Type B pancreatic cell (in vitro differentiated cells): ENCODE results near the gene CAT. TPM values are rescaled to one million over a fixed set of nuclear protein-coding genes. Genes with fewer than 3 reads are reported as not detected.

Experiments
- DNase-seq: peaks from one replicate; pipeline ENCODE4 v3.0.0; 2021; ENCODE audit warnings: mixed read lengths; ENCODE audit not compliant: unreplicated experiment; ENCODE audit errors: extremely low spot score
- H3K27ac Mint-ChIP-seq: 2 replicates; pipeline ENCODE4 v1.8.0; 2021; ENCODE audit warnings: mild to moderate bottlenecking, mixed read lengths
- H3K27me3 Mint-ChIP-seq: 2 replicates; pipeline ENCODE4 v1.8.0; 2021; ENCODE audit warnings: mixed read lengths
- H3K36me3 Mint-ChIP-seq: 2 replicates; pipeline ENCODE4 v1.8.0; 2021; ENCODE audit warnings: mixed read lengths
- H3K4me1 Mint-ChIP-seq: one replicate; pipeline ENCODE4 v1.8.0; 2021; ENCODE audit warnings: mixed read lengths; ENCODE audit not compliant: unreplicated experiment
- H3K4me3 Mint-ChIP-seq: 2 replicates; pipeline ENCODE4 v1.8.0; 2021; ENCODE audit warnings: mild to moderate bottlenecking, mixed read lengths
- H3K9me3 Mint-ChIP-seq: 2 replicates; pipeline ENCODE4 v1.8.0; 2021; ENCODE audit warnings: mixed read lengths
- CTCF ChIP-seq: fragments of 200-600 bp; sonication (generic); conservative IDR thresholded peaks from 2 replicates; pipeline ENCODE4 v1.5.0; 2021; ENCODE audit warnings: antibody characterized with exemption, mild to moderate bottlenecking
- total RNA-seq: library from RNA; stranded (reverse); gene quantifications from 2 replicates; pipeline ENCODE4 v1.2.1, GENCODE V29; 2021; ENCODE audit warnings: low replicate concordance

Gene CAT
- total RNA-seq, 1 donor from 2014 or later: 61.2 TPM

GRCh38 chr11:34437224-34438125 lies 1.3 kb upstream of the CAT start:
- Mint-ChIP-seq H3K36me3 (peaks cover 10% of the 10 kb centered on the region), H3K4me1 (peaks cover 15% of the 10 kb centered on the region), H3K27ac (no peak overlapping the region), H3K9me3 (no peaks in the 10 kb centered on the region), H3K4me3 (no peak overlapping the region), H3K27me3 (no peaks in the 10 kb centered on the region)
- no peak for TF ChIP-seq CTCF
- no peak for DNase-seq

- no peak for TF ChIP-seq CTCF
- Mint-ChIP-seq H3K4me1 (peaks cover 21% of the 10 kb centered on the region), H3K4me3 (peak overlapping the region; percentile 95), H3K27ac (peak overlapping the region; percentile 92), H3K9me3 (peaks cover 8% of the 10 kb centered on the region), H3K27me3 (no peaks in the 10 kb centered on the region), H3K36me3 (peaks cover 24% of the 10 kb centered on the region)
- DNase-seq: no peak
These were observed 970 bp downstream of the CAT start for GRCh38 chr11:34439610-34440198.

- Mint-ChIP-seq H3K27me3 (no peaks in the 10 kb centered on the region), H3K4me3 (no peak overlapping the region)
- no peak for TF ChIP-seq CTCF
These were observed 3.1 kb downstream of the CAT start for GRCh38 chr11:34441814-34442213.

GRCh38 chr11:34443136-34443535 lies 4.4 kb downstream of the CAT start:
- no peak overlapping the region for H3K27ac Mint-ChIP-seq
- H3K9me3 Mint-ChIP-seq: peaks cover 8% of the 10 kb centered on the region
- H3K4me1 Mint-ChIP-seq: peaks cover 30% of the 10 kb centered on the region
- H3K36me3 Mint-ChIP-seq: peaks cover 29% of the 10 kb centered on the region
- TF ChIP-seq CTCF: no peak
- no peak overlapping the region for H3K4me3 Mint-ChIP-seq
- no peaks in the 10 kb centered on the region for H3K27me3 Mint-ChIP-seq
- DNase-seq: no peak

More at GRCh38 chr11:34441814-34442213, 3.1 kb downstream of the CAT start:
- H3K4me1 Mint-ChIP-seq: peaks cover 21% of the 10 kb centered on the region
- H3K27ac Mint-ChIP-seq: no peak overlapping the region
- H3K36me3 Mint-ChIP-seq: peaks cover 24% of the 10 kb centered on the region
- no peak for DNase-seq
- H3K9me3 Mint-ChIP-seq: peaks cover 8% of the 10 kb centered on the region

- no peak for TF ChIP-seq CTCF
- no peak overlapping the region for H3K27ac Mint-ChIP-seq
- peaks cover 28% of the 10 kb centered on the region for H3K36me3 Mint-ChIP-seq
- no peak overlapping the region for H3K4me3 Mint-ChIP-seq
- H3K27me3 Mint-ChIP-seq: no peaks in the 10 kb centered on the region
- DNase-seq: no peak
- H3K4me1 Mint-ChIP-seq: peaks cover 35% of the 10 kb centered on the region
- peaks cover 8% of the 10 kb centered on the region for H3K9me3 Mint-ChIP-seq
These were observed 5.7 kb downstream of the CAT start for GRCh38 chr11:34444428-34444827.
